ENCODE data around the gene ESYT3. TPM values are rescaled to one million over a fixed set of nuclear protein-coding genes. Genes with fewer than 3 reads are reported as not detected.

Gene ESYT3
- total and polyA plus RNA-seq, 2 experiments from 2014 or later, result 3.5 to 8.2 TPM

- Histone ChIP-seq H3K4me3 (no peak overlapping the region), H3F3A (replicated peaks; ENCODE audit: low read depth) (0 out of 2 replicates have a peak, but pooled peaks cover 3% of the 10 kb centered on the region), H3K79me2 (replicated peaks; ENCODE audit: insufficient read depth) (no peaks in the 10 kb centered on the region), H2AFZ (no peak overlapping the region), H3K4me1 (ENCODE audit: insufficient read depth) (peaks cover 7% of the 10 kb centered on the region; the same call in 1 of the 2 replicates), H3K27me3 (ENCODE audit: insufficient read depth) (peaks cover 31% of the 10 kb centered on the region), H3K27ac (ENCODE audit: low read depth) (no peak overlapping the region), H3K9me2 (ENCODE audit: insufficient read depth) (no peaks in the 10 kb centered on the region), H4K20me1 (replicated peaks; ENCODE audit: insufficient read depth) (peaks cover 11% of the 10 kb centered on the region), H3K36me3 (ENCODE audit: insufficient read depth) (no peaks in the 10 kb centered on the region), H3K4me2 (no peak overlapping the region)
- peaks cover 4% of the 10 kb centered on the region for H3K9me3 Mint-ChIP-seq
- DNase-seq (ENCODE audit: low spot score) (no peak), ATAC-seq (no peak)
- peaks cover 2% of the 10 kb centered on the region; the same call in 1 of the 3 replicates for H3K36me3 Mint-ChIP-seq (ENCODE audit: low read depth)
- TF ChIP-seq STAT1 (IDR thresholded peaks at IDR 0.05; ENCODE audit: unreplicated experiment) (no peak), CREB1 (CRISPR knock-in tag; IDR thresholded peaks at IDR 0.05; ENCODE audit: low read depth) (no peak), CTCF (conservative IDR thresholded peaks at IDR 0.05; ENCODE audit: low read depth in 2 of 2) (no peak), JUNB (IDR thresholded peaks at IDR 0.05; ENCODE audit: unreplicated experiment) (no peak), ZNF331 (CRISPR knock-in tag; IDR thresholded peaks at IDR 0.05; ENCODE audit: low read depth) (no peak), EZH2phosphoT487 (IDR thresholded peaks at IDR 0.05; ENCODE audit: unreplicated experiment) (no peak), EZH2 (IDR thresholded peaks at IDR 0.05; ENCODE audit: low read depth, unreplicated experiment) (no peak), ZNF114 (CRISPR knock-in tag; IDR thresholded peaks at IDR 0.05) (no peak), REST (IDR thresholded peaks at IDR 0.05; ENCODE audit: unreplicated experiment) (no peak), ZNF462 (CRISPR knock-in tag; IDR thresholded peaks at IDR 0.05) (no peak), ETS1 (IDR thresholded peaks at IDR 0.05) (no peak), NANOG (IDR thresholded peaks at IDR 0.05; ENCODE audit: borderline replicate concordance) (no peak), POLR2AphosphoS5 (IDR thresholded peaks at IDR 0.05; ENCODE audit: low read depth) (no peak)
- H3K4me1 Mint-ChIP-seq, result peaks cover 17% of the 10 kb centered on the region
- H3K4me3 Mint-ChIP-seq, result no peak overlapping the region
- H3K27ac Mint-ChIP-seq, result no peak overlapping the region
- H3K27me3 Mint-ChIP-seq (ENCODE audit: insufficient read depth, low read depth, poor library complexity), result peaks cover 31% of the 10 kb centered on the region
Measured at GRCh38 chr3:138438896-138439295, 4.5 kb downstream of the ESYT3 start.
